Measurements from ENCODE around the gene PPP1R3F.

The PPP1R3F gene

DNA sequence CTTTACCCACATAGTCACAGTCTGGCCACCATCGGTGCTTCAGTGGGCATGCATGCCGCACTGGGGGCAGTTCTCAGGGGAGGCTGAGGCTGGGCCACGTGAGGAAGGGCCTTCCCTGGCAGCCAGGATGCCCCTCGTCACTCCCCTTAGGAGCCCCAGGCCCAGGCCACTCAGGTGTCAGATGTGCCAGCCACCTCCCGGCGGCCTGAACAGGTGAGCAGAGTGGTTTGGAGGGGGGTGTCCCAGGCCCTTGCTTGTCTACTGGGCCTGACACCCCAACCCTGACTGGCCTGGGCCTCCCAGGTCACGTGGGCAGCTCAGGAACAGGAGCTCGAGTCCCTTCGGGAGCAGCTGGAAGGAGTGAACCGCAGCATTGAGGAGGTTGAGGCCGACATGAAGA is 22.2 kb upstream of the PPP1R3F start:
- TF ChIP-seq EZH2phosphoT487 (IDR thresholded peaks at IDR 0.05; ENCODE audit: borderline replicate concordance), result no peak
- TF ChIP-seq, protein P1, sequence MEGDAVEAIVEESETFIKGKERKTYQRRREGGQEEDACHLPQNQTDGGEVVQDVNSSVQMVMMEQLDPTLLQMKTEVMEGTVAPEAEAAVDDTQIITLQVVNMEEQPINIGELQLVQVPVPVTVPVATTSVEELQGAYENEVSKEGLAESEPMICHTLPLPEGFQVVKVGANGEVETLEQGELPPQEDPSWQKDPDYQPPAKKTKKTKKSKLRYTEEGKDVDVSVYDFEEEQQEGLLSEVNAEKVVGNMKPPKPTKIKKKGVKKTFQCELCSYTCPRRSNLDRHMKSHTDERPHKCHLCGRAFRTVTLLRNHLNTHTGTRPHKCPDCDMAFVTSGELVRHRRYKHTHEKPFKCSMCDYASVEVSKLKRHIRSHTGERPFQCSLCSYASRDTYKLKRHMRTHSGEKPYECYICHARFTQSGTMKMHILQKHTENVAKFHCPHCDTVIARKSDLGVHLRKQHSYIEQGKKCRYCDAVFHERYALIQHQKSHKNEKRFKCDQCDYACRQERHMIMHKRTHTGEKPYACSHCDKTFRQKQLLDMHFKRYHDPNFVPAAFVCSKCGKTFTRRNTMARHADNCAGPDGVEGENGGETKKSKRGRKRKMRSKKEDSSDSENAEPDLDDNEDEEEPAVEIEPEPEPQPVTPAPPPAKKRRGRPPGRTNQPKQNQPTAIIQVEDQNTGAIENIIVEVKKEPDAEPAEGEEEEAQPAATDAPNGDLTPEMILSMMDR (conservative IDR thresholded peaks at IDR 0.05; ENCODE audit: low read length), result no peak
- no peaks in the 10 kb centered on the region for H3K36me3 ChIP-seq (ENCODE audit: insufficient read depth, low read length)
- H3K4me1 ChIP-seq (ENCODE audit: insufficient read depth, low read length, poor library complexity, severe bottlenecking), result no peaks in the 10 kb centered on the region
- no peaks in the 10 kb centered on the region for H3K9me3 ChIP-seq (ENCODE audit: insufficient read depth, low read depth, low read length)
- H3K27me3 ChIP-seq (ENCODE audit: insufficient read depth, low read length, poor library complexity, severe bottlenecking), result no peaks in the 10 kb centered on the region
- H3K9ac ChIP-seq (ENCODE audit: low read depth, low read length, poor library complexity, severe bottlenecking), result no peak overlapping the region
- H2AFZ ChIP-seq (ENCODE audit: low read length), result no peak overlapping the region
- H3K4me2 ChIP-seq (ENCODE audit: low read depth, low read length, poor library complexity, severe bottlenecking), result no peak overlapping the region
- H3K4me3 ChIP-seq (ENCODE audit: low read length, poor library complexity, severe bottlenecking), result no peak overlapping the region
- no peaks in the 10 kb centered on the region for H4K20me1 ChIP-seq (ENCODE audit: insufficient read depth, low read length, poor library complexity, severe bottlenecking)
- H3K9me2 ChIP-seq (replicated peaks; ENCODE audit: low read depth, low read length), result no peaks in the 10 kb centered on the region
- no peaks in the 10 kb centered on the region for H3F3A ChIP-seq (ENCODE audit: low read depth)
- H3K79me2 ChIP-seq (ENCODE audit: insufficient read depth, low read length), result no peaks in the 10 kb centered on the region

GRCh38 chrX:49247916-49248811 is 21.4 kb upstream of the PPP1R3F start:
- no peaks in the 10 kb centered on the region for H4K20me1 ChIP-seq (ENCODE audit: insufficient read depth, low read length, poor library complexity, severe bottlenecking)
- no peaks in the 10 kb centered on the region for H3K79me2 ChIP-seq (ENCODE audit: insufficient read depth, low read length)
- H3K9me2 ChIP-seq (replicated peaks; ENCODE audit: low read depth, low read length), result no peaks in the 10 kb centered on the region
- no peaks in the 10 kb centered on the region for H3K4me1 ChIP-seq (ENCODE audit: insufficient read depth, low read length, poor library complexity, severe bottlenecking)
- no peak overlapping the region for H3K4me2 ChIP-seq (ENCODE audit: low read depth, low read length, poor library complexity, severe bottlenecking)
- no peak overlapping the region for H2AFZ ChIP-seq (ENCODE audit: low read length)
- no peaks in the 10 kb centered on the region for H3K36me3 ChIP-seq (ENCODE audit: insufficient read depth, low read length)
- no peaks in the 10 kb centered on the region for H3F3A ChIP-seq (ENCODE audit: low read depth)
- no peak overlapping the region for H3K4me3 ChIP-seq (ENCODE audit: low read length, poor library complexity, severe bottlenecking)
- no peak for TF ChIP-seq EZH2phosphoT487 (IDR thresholded peaks at IDR 0.05; ENCODE audit: borderline replicate concordance)
- TF ChIP-seq, protein P1 (conservative IDR thresholded peaks at IDR 0.05; ENCODE audit: low read length), result no peak
- no peaks in the 10 kb centered on the region for H3K9me3 ChIP-seq (ENCODE audit: insufficient read depth, low read depth, low read length)
- H3K27me3 ChIP-seq (ENCODE audit: insufficient read depth, low read length, poor library complexity, severe bottlenecking), result no peaks in the 10 kb centered on the region
- H3K9ac ChIP-seq (ENCODE audit: low read depth, low read length, poor library complexity, severe bottlenecking), result no peak overlapping the region

DNA sequence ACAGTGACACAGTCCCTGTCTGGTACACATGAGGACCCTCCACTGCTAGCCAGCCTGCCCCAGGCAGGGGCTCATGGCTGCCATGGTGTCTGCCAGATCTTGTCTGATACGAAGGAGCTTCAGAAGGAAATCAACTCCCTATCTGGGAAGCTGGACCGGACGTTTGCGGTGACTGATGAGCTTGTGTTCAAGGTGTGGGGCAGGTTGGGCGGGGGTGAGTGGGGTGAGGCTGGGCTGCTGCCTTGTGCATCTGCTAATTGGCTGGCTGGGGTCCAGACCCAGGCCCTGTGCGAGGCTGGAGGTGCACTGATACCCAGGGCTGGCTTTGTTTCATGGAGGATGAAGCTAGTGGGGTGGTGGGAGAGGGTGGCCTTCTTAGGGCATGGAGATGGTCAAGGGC is 20.5 kb upstream of the PPP1R3F start:
- no peaks in the 10 kb centered on the region for H3K27me3 ChIP-seq (ENCODE audit: insufficient read depth, low read length, poor library complexity, severe bottlenecking)

More for the DNA sequence above, 20.5 kb upstream of the PPP1R3F start:
- H3K36me3 ChIP-seq (ENCODE audit: insufficient read depth, low read length), result no peaks in the 10 kb centered on the region
- no peaks in the 10 kb centered on the region for H3F3A ChIP-seq (ENCODE audit: low read depth)
- no peaks in the 10 kb centered on the region for H3K9me3 ChIP-seq (ENCODE audit: insufficient read depth, low read depth, low read length)
- TF ChIP-seq EZH2phosphoT487 (IDR thresholded peaks at IDR 0.05; ENCODE audit: borderline replicate concordance), result no peak
- TF ChIP-seq, protein P1 (conservative IDR thresholded peaks at IDR 0.05; ENCODE audit: low read length), result no peak
- H2AFZ ChIP-seq (ENCODE audit: low read length), result no peak overlapping the region
- H4K20me1 ChIP-seq (ENCODE audit: insufficient read depth, low read length, poor library complexity, severe bottlenecking), result no peaks in the 10 kb centered on the region
- no peak overlapping the region for H3K4me3 ChIP-seq (ENCODE audit: low read length, poor library complexity, severe bottlenecking)
- H3K4me2 ChIP-seq (ENCODE audit: low read depth, low read length, poor library complexity, severe bottlenecking), result no peak overlapping the region
- no peaks in the 10 kb centered on the region for H3K79me2 ChIP-seq (ENCODE audit: insufficient read depth, low read length)
- H3K9me2 ChIP-seq (replicated peaks; ENCODE audit: low read depth, low read length), result no peaks in the 10 kb centered on the region
- no peak overlapping the region for H3K9ac ChIP-seq (ENCODE audit: low read depth, low read length, poor library complexity, severe bottlenecking)
- no peaks in the 10 kb centered on the region for H3K4me1 ChIP-seq (ENCODE audit: insufficient read depth, low read length, poor library complexity, severe bottlenecking)
